HFF-Myc (cell line): Measurements from ENCODE around the gene COPS2.
A peak's percentile ranks its signal among the peaks of the same experiment; 100 is the strongest.

ENCODE experiments used
- DNase-seq: peaks from one replicate; pipeline ENCODE4 v3.0.0-alpha.2; 2011; ENCODE audit warnings: low read depth; ENCODE audit errors: extremely low read depth
- H3K4me3 ChIP-seq: replicated peaks from 2 replicates; pipeline ENCODE4 v1.5.1; 2011; ENCODE audit warnings: low read depth, mild to moderate bottlenecking, control low read depth, low read length
- CTCF ChIP-seq: IDR thresholded peaks from 2 replicates; pipeline ENCODE4 v1.5.1; 2012; ENCODE audit warnings: mild to moderate bottlenecking, low read depth, low read length, control low read depth; ENCODE audit errors: missing control alignments

The COPS2 gene

GRCh38 chr15:49174902-49175301 lies 19.5 kb upstream of the COPS2 start:
- DNase-seq: no peak
- no peak overlapping the region for H3K4me3 ChIP-seq
- no peak for TF ChIP-seq CTCF

- no peak for TF ChIP-seq CTCF
- no peak for DNase-seq
- H3K4me3 ChIP-seq: no peak overlapping the region
Measured at GRCh38 chr15:49171790-49172189, 16.4 kb upstream of the COPS2 start.

- TF ChIP-seq CTCF: no peak
- H3K4me3 ChIP-seq: peak within 1 kb of the TSS; percentile 55
- peak; percentile 56 for DNase-seq
Measured at GRCh38 chr15:49169880-49170597, 14.6 kb upstream of the COPS2 start, which contains the start of gene GALK2. Gene GALK2 (plus strand): TSS chr15:49170247. CDS start chr15:49170323, 76 bp downstream.

GRCh38 chr15:49168016-49168415 lies 12.6 kb upstream of the COPS2 start:
- TF ChIP-seq CTCF: no peak
- DNase-seq: no peak
- no peak overlapping the region for H3K4me3 ChIP-seq

GRCh38 chr15:49164865-49165264 lies 9.5 kb upstream of the COPS2 start:
- no peak for DNase-seq
- H3K4me3 ChIP-seq: no peak overlapping the region
- TF ChIP-seq CTCF: no peak

GRCh38 chr15:49163678-49164077 lies 8.3 kb upstream of the COPS2 start:
- TF ChIP-seq CTCF: no peak
- no peak for DNase-seq
- H3K4me3 ChIP-seq: no peak overlapping the region
